WTC11 (cell line): Measurements from ENCODE around the gene CTDSPL. TPM values are rescaled to one million over a fixed set of nuclear protein-coding genes. Genes with fewer than 3 reads are reported as not detected.

Source experiments
- ATAC-seq: fragments of 200-7000 bp; cut with Tn5 transposase; 2 replicates; pipeline ENCODE4 v1.10.0; 2021; ENCODE audit warnings: mild to moderate bottlenecking, moderate library complexity
- CTCF ChIA-PET: fragments of 300-600 bp; sonication (Branson Sonifier 250); formaldehyde crosslinking; loops from one replicate; lab custom pipeline; 2021; ENCODE audit warnings: antibody characterized with exemption; lab: Charles Lee
- POLR2A ChIA-PET: fragments of 350-600 bp; sonication (Branson Sonifier 250); formaldehyde crosslinking; loops from one replicate; lab custom pipeline; 2021; ENCODE audit warnings: antibody characterized with exemption; lab: Charles Lee
- DNase-seq: peaks from one replicate; pipeline ENCODE4 v3.0.0; 2021; ENCODE audit warnings: low spot score
- H3K27ac Mint-ChIP-seq: 2 replicates; pipeline ENCODE4 v1.8.0; 2021; ENCODE audit warnings: mixed read lengths
- H3K27me3 Mint-ChIP-seq: 2 replicates; pipeline ENCODE4 v1.8.0; 2021; ENCODE audit warnings: low read depth, mild to moderate bottlenecking, moderate library complexity, mixed read lengths
- H3K36me3 Mint-ChIP-seq: 2 replicates; pipeline ENCODE4 v1.8.0; 2021; ENCODE audit warnings: mixed read lengths
- H3K4me1 Mint-ChIP-seq: 2 replicates; pipeline ENCODE4 v1.8.0; 2022; ENCODE audit warnings: mixed read lengths
- H3K4me3 Mint-ChIP-seq: 2 replicates; pipeline ENCODE4 v1.8.0; 2021; ENCODE audit warnings: mild to moderate bottlenecking, moderate library complexity, mixed read lengths
- H3K9me3 Mint-ChIP-seq: 2 replicates; pipeline ENCODE4 v1.8.0; 2021; ENCODE audit warnings: mixed read lengths
- ATF3 ChIP-seq: sonication (generic); formaldehyde crosslinking; conservative IDR thresholded peaks from 2 replicates; pipeline ENCODE4 v1.8.1; 2022; ENCODE audit warnings: mild to moderate bottlenecking, missing genetic modification reagents
- E2F1 ChIP-seq: sonication (generic); formaldehyde crosslinking; IDR thresholded peaks from 2 replicates; pipeline ENCODE4 v1.8.0; 2022; ENCODE audit warnings: mild to moderate bottlenecking, missing genetic modification reagents
- ESRRA ChIP-seq: sonication (generic); formaldehyde crosslinking; IDR thresholded peaks from 2 replicates; pipeline ENCODE4 v1.8.1; 2022; ENCODE audit warnings: mild to moderate bottlenecking, missing genetic modification reagents, borderline replicate concordance
- FOXP1 ChIP-seq: sonication (generic); formaldehyde crosslinking; IDR thresholded peaks from 2 replicates; pipeline ENCODE4 v1.8.0; 2022; ENCODE audit warnings: missing genetic modification reagents, mild to moderate bottlenecking, moderate library complexity, borderline replicate concordance
- GRHL2 ChIP-seq: fragments of 250-450 bp; sonication (Bioruptor Pico); IDR thresholded peaks from 2 replicates; pipeline ENCODE4 v1.8.0; 2022; ENCODE audit warnings: mild to moderate bottlenecking, moderate library complexity; ENCODE audit not compliant: insufficient replicate concordance, severe bottlenecking
- JAZF1 ChIP-seq: fragments of 250-450 bp; sonication (Bioruptor Pico); IDR thresholded peaks from 2 replicates; pipeline ENCODE4 v1.9.0; 2021; ENCODE audit warnings: moderate library complexity, mild to moderate bottlenecking, inconsistent platforms
- MAX ChIP-seq: sonication (generic); formaldehyde crosslinking; IDR thresholded peaks from 2 replicates; pipeline ENCODE4 v1.8.0; 2022; ENCODE audit warnings: mild to moderate bottlenecking, missing genetic modification reagents
- MLX ChIP-seq: sonication (generic); formaldehyde crosslinking; IDR thresholded peaks from 2 replicates; pipeline ENCODE4 v1.8.1; 2023; ENCODE audit warnings: mild to moderate bottlenecking, missing genetic modification reagents, moderate library complexity
- NFATC4 ChIP-seq: fragments of 250-450 bp; sonication (Bioruptor Pico); IDR thresholded peaks from 2 replicates; pipeline ENCODE4 v1.9.0; 2021; ENCODE audit warnings: mild to moderate bottlenecking
- NR1H2 ChIP-seq: sonication (generic); formaldehyde crosslinking; IDR thresholded peaks from 2 replicates; pipeline ENCODE4 v1.9.0; 2021; ENCODE audit warnings: mild to moderate bottlenecking, moderate library complexity, missing genetic modification reagents
- NR3C1 ChIP-seq: sonication (generic); formaldehyde crosslinking; conservative IDR thresholded peaks from 2 replicates; pipeline ENCODE4 v1.8.1; 2023; ENCODE audit warnings: low read depth, mild to moderate bottlenecking, missing genetic modification reagents
- OVOL2 ChIP-seq: fragments of 250-450 bp; sonication (Bioruptor Pico); IDR thresholded peaks from 2 replicates; pipeline ENCODE4 v1.9.0; 2021; ENCODE audit warnings: mild to moderate bottlenecking, borderline replicate concordance
- PREB ChIP-seq: sonication (generic); formaldehyde crosslinking; IDR thresholded peaks from 2 replicates; pipeline ENCODE4 v1.8.1; 2022; ENCODE audit warnings: mild to moderate bottlenecking, missing genetic modification reagents, moderate library complexity, borderline replicate concordance
- SOX15 ChIP-seq: fragments of 250-450 bp; sonication (Bioruptor Pico); IDR thresholded peaks from 2 replicates; pipeline ENCODE4 v1.9.0; 2021; ENCODE audit warnings: mild to moderate bottlenecking
- SP1 ChIP-seq: sonication (generic); formaldehyde crosslinking; conservative IDR thresholded peaks from 2 replicates; pipeline ENCODE4 v1.8.1; 2022; ENCODE audit warnings: missing genetic modification reagents
- USF1 ChIP-seq: sonication (generic); formaldehyde crosslinking; IDR thresholded peaks from 2 replicates; pipeline ENCODE4 v1.8.0; 2022; ENCODE audit warnings: mild to moderate bottlenecking, missing genetic modification reagents
- ZNF263 ChIP-seq: sonication (generic); formaldehyde crosslinking; IDR thresholded peaks from 2 replicates; pipeline ENCODE4 v1.8.1; 2022; ENCODE audit warnings: low read depth, mild to moderate bottlenecking, moderate library complexity, missing genetic modification reagents
- ZNF671 ChIP-seq: fragments of 250-450 bp; sonication (Bioruptor Pico); IDR thresholded peaks from 2 replicates; pipeline ENCODE4 v1.8.0; 2021; ENCODE audit warnings: mild to moderate bottlenecking
- total RNA-seq: library from RNA; stranded (reverse); gene quantifications from 3 replicates; pipeline ENCODE4 v1.2.3, GENCODE V29; 2021

The CTDSPL gene
- total RNA-seq, 1 experiment from 2014 or later = 41.2 TPM

- H3K4me3 Mint-ChIP-seq = no peak overlapping the region
- H3K9me3 Mint-ChIP-seq = no peaks in the 10 kb centered on the region
- TF ChIP-seq ZNF671 = no peak
- no peak for TF ChIP-seq GRHL2 (CRISPR knock-in tag)
- TF ChIP-seq OVOL2 (CRISPR knock-in tag) = no peak
- no peak for TF ChIP-seq MLX (CRISPR knock-in tag)
- TF ChIP-seq JAZF1 (CRISPR knock-in tag) = no peak
- CTCF ChIA-PET = interaction anchor here (1.0 to 1.5 kb wide), 2 partner anchors 20 to 31 kb away, joined by 3 to 5 read pairs; no protein-coding TSS in a partner anchor
- POLR2A ChIA-PET = no interaction called here
- DNase-seq (no peak), ATAC-seq (peak; percentile 81)
- H3K4me1 Mint-ChIP-seq = peaks cover 23% of the 10 kb centered on the region
- no peaks in the 10 kb centered on the region for H3K36me3 Mint-ChIP-seq
- H3K27ac Mint-ChIP-seq = peak overlapping the region; percentile 49
- H3K27me3 Mint-ChIP-seq = no peaks in the 10 kb centered on the region
These were observed 74.3 kb downstream of the CTDSPL start for GRCh38 chr3:37935756-37936666.

- Mint-ChIP-seq H3K27ac (no peak overlapping the region), H3K4me3 (no peak overlapping the region), H3K4me1 (peaks cover 30% of the 10 kb centered on the region), H3K27me3 (no peaks in the 10 kb centered on the region), H3K36me3 (no peaks in the 10 kb centered on the region), H3K9me3 (no peaks in the 10 kb centered on the region)
- no peak for TF ChIP-seq NFATC4 (CRISPR knock-in tag)
- TF ChIP-seq MAX (CRISPR knock-in tag) = no peak
- no peak for TF ChIP-seq NR1H2
- no peak for TF ChIP-seq OVOL2 (CRISPR knock-in tag)
- no peak for TF ChIP-seq SP1
- no peak for TF ChIP-seq USF1 (CRISPR knock-in tag)
- no peak for TF ChIP-seq FOXP1 (CRISPR knock-in tag)
- TF ChIP-seq ZNF263 = no peak
- TF ChIP-seq E2F1 (CRISPR knock-in tag) = no peak
- TF ChIP-seq NR3C1 (CRISPR knock-in tag) = no peak
- no peak for TF ChIP-seq SOX15 (CRISPR knock-in tag)
- no peak for TF ChIP-seq ATF3 (CRISPR knock-in tag)
- TF ChIP-seq ESRRA (CRISPR knock-in tag) = no peak
- no peak for TF ChIP-seq PREB
- DNase-seq (no peak), ATAC-seq (no peak)
- ChIA-PET POLR2A (no interaction called here), CTCF (interaction anchor here (0.8 to 1.5 kb wide), 4 partner anchors 13 to 60 kb away, joined by 3 to 5 read pairs (median 4); no protein-coding TSS in a partner anchor)
These were observed 75.5 kb downstream of the CTDSPL start for GRCh38 chr3:37937156-37937555.
